MCF 10A (cell line): Measurements from ENCODE around the gene PPP1R15B. TPM values are rescaled to one million over a fixed set of nuclear protein-coding genes. Genes with fewer than 3 reads are reported as not detected.

ENCODE experiments used
- BruUV-seq: library from RNA; stranded (reverse); fragments of 400-500 nt; replicated peaks from 2 replicates; lab custom pipeline; 2021; lab: Mats Ljungman, UMichigan
- CTCF ChIA-PET: fragments of 300-600 bp; sonication (Branson Sonifier 250); formaldehyde crosslinking; extraction: SDS; loops from one replicate; lab custom pipeline; 2021; ENCODE audit warnings: antibody characterized with exemption, inconsistent platforms; lab: Yijun Ruan, JAX
- POLR2A ChIA-PET: fragments of 300-600, 350-650 bp; sonication (Branson Sonifier 250); formaldehyde crosslinking; extraction: SDS; loops from one replicate; lab custom pipeline; 2020; ENCODE audit warnings: antibody characterized with exemption, inconsistent platforms; lab: Yijun Ruan, JAX
- DNase-seq: peaks from one replicate; pipeline ENCODE4 v3.0.0-alpha.2; 2018; ENCODE audit not compliant: unreplicated experiment
- H3K27ac Mint-ChIP-seq: one replicate; pipeline ENCODE4 v1.8.0; 2022; ENCODE audit warnings: mild to moderate bottlenecking, low read depth, mixed read lengths; ENCODE audit not compliant: unreplicated experiment
- H3K27me3 Mint-ChIP-seq: one replicate; pipeline ENCODE4 v1.8.0; 2022; ENCODE audit warnings: mixed read lengths; ENCODE audit not compliant: insufficient read depth, unreplicated experiment
- H3K36me3 Mint-ChIP-seq: one replicate; pipeline ENCODE4 v1.8.0; 2022; ENCODE audit warnings: mild to moderate bottlenecking, moderate library complexity, mixed read lengths; ENCODE audit not compliant: insufficient read depth, unreplicated experiment
- H3K4me1 Mint-ChIP-seq: one replicate; pipeline ENCODE4 v1.8.0; 2022; ENCODE audit warnings: mixed read lengths; ENCODE audit not compliant: insufficient read depth, unreplicated experiment
- H3K4me3 Mint-ChIP-seq: one replicate; pipeline ENCODE4 v1.8.0; 2022; ENCODE audit warnings: mild to moderate bottlenecking, moderate library complexity, mixed read lengths; ENCODE audit not compliant: unreplicated experiment
- H3K9me3 Mint-ChIP-seq: one replicate; pipeline ENCODE4 v1.8.0; 2022; ENCODE audit warnings: mixed read lengths; ENCODE audit not compliant: unreplicated experiment
- CTCF ChIP-seq: fragments of 200-600 bp; IDR thresholded peaks from one replicate; pipeline ENCODE4 v1.8.0; 2022; ENCODE audit warnings: antibody characterized with exemption, mild to moderate bottlenecking; ENCODE audit not compliant: unreplicated experiment
- intact Hi-C: fragments of 100-400 bp; cut with micrococcal nuclease; formaldehyde crosslinking; loops from 2 replicates; pipeline ENCODE4 v1.14.1; 2022
- total RNA-seq: library from RNA; stranded (reverse); gene quantifications from 2 replicates; pipeline ENCODE4 v1.2.3, GENCODE V29; 2022

The PPP1R15B gene
- total RNA-seq, 1 experiment from 2014 or later: 86.0 TPM

- Mint-ChIP-seq H3K36me3 (no peaks in the 10 kb centered on the region), H3K27ac (no peak overlapping the region), H3K4me3 (no peak overlapping the region), H3K27me3 (no peaks in the 10 kb centered on the region), H3K9me3 (no peaks in the 10 kb centered on the region), H3K4me1 (no peaks in the 10 kb centered on the region)
- BruUV-seq: no TSS peak
- CTCF ChIA-PET: interaction anchor here (0.5 to 1.4 kb wide), 7 partner anchors 11 to 1704 kb away, joined by 3 to 5 read pairs (median 4); no protein-coding TSS in a partner anchor
- no peak for DNase-seq
- POLR2A ChIA-PET: interaction anchor here (0.6 to 1.6 kb wide), 3 partner anchors 11 to 37 kb away, joined by 3 to 5 read pairs (median 4); no protein-coding TSS in a partner anchor
- intact Hi-C loops: no loop called here
- no peak for TF ChIP-seq CTCF
Measured at GRCh38 chr1:204457666-204458065, 46.0 kb upstream of the PPP1R15B start.

- no peak for TF ChIP-seq CTCF
- POLR2A ChIA-PET: interaction anchor here (1.4 to 1.6 kb wide), 2 partner anchors 13 to 38 kb away, joined by 4 to 5 read pairs; no protein-coding TSS in a partner anchor
- no peak overlapping the region for H3K27ac Mint-ChIP-seq
- no peaks in the 10 kb centered on the region for H3K36me3 Mint-ChIP-seq
- no TSS peak for BruUV-seq
- intact Hi-C loops: no loop called here
- DNase-seq: no peak
- H3K4me1 Mint-ChIP-seq: no peaks in the 10 kb centered on the region
- CTCF ChIA-PET: interaction anchor here (0.6 to 1.6 kb wide), 8 partner anchors 10 to 1526 kb away, joined by 3 to 7 read pairs (median 3); no protein-coding TSS in a partner anchor
- H3K9me3 Mint-ChIP-seq: no peaks in the 10 kb centered on the region
- H3K27me3 Mint-ChIP-seq: no peaks in the 10 kb centered on the region
- H3K4me3 Mint-ChIP-seq: no peak overlapping the region
Measured at GRCh38 chr1:204456826-204457442, 45.3 kb upstream of the PPP1R15B start.

GRCh38 chr1:204455831-204456145 is 44.2 kb upstream of the PPP1R15B start:
- TF ChIP-seq CTCF: no peak
- intact Hi-C loops: no loop called here
- Mint-ChIP-seq H3K4me3 (no peak overlapping the region), H3K4me1 (peaks cover under 1% of the 10 kb centered on the region), H3K27ac (no peak overlapping the region), H3K36me3 (no peaks in the 10 kb centered on the region), H3K27me3 (no peaks in the 10 kb centered on the region), H3K9me3 (no peaks in the 10 kb centered on the region)
- ChIA-PET CTCF (interaction anchor here (0.5 to 1.6 kb wide), 5 partner anchors 24 to 1124 kb away, joined by 3 to 7 read pairs (median 4); no protein-coding TSS in a partner anchor), POLR2A (interaction anchor here (0.6 to 1.4 kb wide), 4 partner anchors 12 to 1501 kb away, joined by 3 to 5 read pairs (median 4); no protein-coding TSS in a partner anchor)
- no peak for DNase-seq
- no TSS peak for BruUV-seq

DNA sequence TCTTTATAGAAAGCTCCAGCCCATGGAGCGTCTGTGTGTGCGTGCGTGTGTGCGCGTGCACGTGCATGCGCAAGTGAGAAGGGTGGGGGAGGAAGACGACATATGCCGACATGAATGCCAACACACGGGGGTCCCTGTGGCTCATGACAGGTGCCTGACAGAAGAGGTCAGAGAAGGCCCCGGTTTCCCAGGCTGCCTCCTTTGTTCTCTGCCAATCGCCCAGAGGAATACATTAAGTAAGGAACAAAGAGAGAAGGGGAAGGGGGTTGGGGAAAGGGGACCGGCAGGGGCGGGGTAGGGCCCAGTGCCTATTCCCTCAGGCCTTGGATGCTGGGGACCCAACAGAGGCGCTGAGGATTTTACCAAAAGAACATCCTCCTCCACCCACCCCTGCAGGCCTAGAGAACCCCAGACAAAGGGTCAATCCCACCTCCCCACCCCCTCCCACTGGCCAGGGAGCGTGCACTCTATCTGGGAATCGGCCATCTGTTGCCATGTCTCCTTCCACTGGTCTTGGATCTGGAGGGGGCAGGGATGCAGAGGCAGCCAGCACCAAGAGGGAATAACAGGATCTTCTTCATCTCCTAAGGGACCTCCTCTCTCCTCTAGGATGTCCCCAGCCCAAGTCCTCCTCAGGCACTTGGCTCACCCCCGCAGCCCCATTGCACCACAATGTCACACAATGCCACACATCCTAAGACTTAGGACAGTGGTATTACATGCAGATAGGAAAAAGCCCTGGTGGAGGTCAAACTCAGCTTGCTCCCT is 43.6 kb upstream of the PPP1R15B start:
- BruUV-seq: no TSS peak
- no peak for DNase-seq
- no peaks in the 10 kb centered on the region for H3K27me3 Mint-ChIP-seq
- ChIA-PET POLR2A (interaction anchor here (0.6 to 1.9 kb wide), 5 partner anchors 10 to 38 kb away, joined by 3 to 6 read pairs (median 4); no protein-coding TSS in a partner anchor), CTCF (interaction anchor here (0.5 to 38.8 kb wide), 8 partner anchors 9 to 1124 kb away, joined by 3 to 1125 read pairs (median 5); partner anchors contain the start of gene PIK3C2B)
- no peaks in the 10 kb centered on the region for H3K9me3 Mint-ChIP-seq
- TF ChIP-seq CTCF: no peak
- no peak overlapping the region for H3K4me3 Mint-ChIP-seq
- H3K27ac Mint-ChIP-seq: no peak overlapping the region
- no peaks in the 10 kb centered on the region for H3K36me3 Mint-ChIP-seq
- intact Hi-C loops: no loop called here
- H3K4me1 Mint-ChIP-seq: peaks cover 6% of the 10 kb centered on the region
